ENCODE results near the gene DNAAF1. TPM values are rescaled to one million over a fixed set of nuclear protein-coding genes. Genes with fewer than 3 reads are reported as not detected.

DNAAF1 gene
- total and polyA plus RNA-seq, 2 of the 4 experiments (the other 2 are of a cell fraction) = 0.05 TPM; not detected in 1

DNA sequence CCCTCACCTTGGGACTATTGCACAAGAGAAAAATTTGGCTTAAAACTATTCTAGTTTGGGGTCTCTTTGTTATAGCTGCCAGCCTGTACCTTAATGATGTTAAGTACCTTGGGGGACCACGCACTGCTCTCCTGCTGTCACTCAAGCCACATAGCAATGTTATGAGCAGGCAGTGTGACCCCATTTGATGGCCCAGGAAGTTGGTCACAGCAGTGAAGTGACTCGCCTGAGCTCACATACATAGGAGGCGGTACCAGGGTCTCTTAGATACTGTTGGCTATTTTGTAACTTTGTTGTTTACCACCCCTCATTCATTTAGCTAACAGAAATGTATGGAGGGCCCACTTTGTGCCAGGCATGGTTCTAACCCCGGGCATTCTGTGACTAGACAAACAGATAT is 78.3 kb downstream of the DNAAF1 start:
- no peak overlapping the region for H4K5ac ChIP-seq (ENCODE audit: low read depth, low read length)
- H3K14ac ChIP-seq (replicated peaks; ENCODE audit: low read depth, low read length) = no peak overlapping the region
- peak; percentile 8 for DNase-seq
- no peak overlapping the region for H3K4me3 ChIP-seq (ENCODE audit: insufficient read depth, low read depth, low read length)
- dilution Hi-C loops (cut with HindIII; ENCODE audit: low sequenced_read_pairs, unreplicated experiment) (no loop called here), intact Hi-C loops (cut with micrococcal nuclease) (no loop called here), in situ Hi-C loops (cut with MboI; ENCODE audit: low sequenced_read_pairs) (no loop called here)
- TF ChIP-seq CHD1 (IDR thresholded peaks at IDR 0.05; ENCODE audit: low read depth, low read length) = no peak
- H3K18ac ChIP-seq (ENCODE audit: low read depth, low read length) = no peak overlapping the region
- no peak overlapping the region for H2AFZ ChIP-seq (replicated peaks; ENCODE audit: low read length, poor library complexity)
- no peak overlapping the region for H3K27ac ChIP-seq (ENCODE audit: insufficient read depth, low read length)
- no peak overlapping the region for H3K56ac ChIP-seq (ENCODE audit: extremely low read depth, insufficient read depth, low read length)
- H3K79me1 ChIP-seq (ENCODE audit: low read depth in 1 of 2, low read length in 2 of 2) = no peaks in the 10 kb centered on the region
- H2BK15ac ChIP-seq (ENCODE audit: low read depth, low read length) = no peak overlapping the region
- no peak overlapping the region for H4K8ac ChIP-seq (ENCODE audit: low read depth in 2 of 2, low read length in 2 of 2)
- POLR2A ChIA-PET (ENCODE audit: unreplicated experiment) = no interaction called here
- 33% methylated on average over 1 of the region's 4 CpGs; no CpG with 5 or more reads in 1 of the 2 experiments for WGBS, 2 experiments (ENCODE audit: extremely low coverage in 2 of 2, insufficient read length in 1 of 2)
- H4K20me1 ChIP-seq (ENCODE audit: insufficient read depth, low read length) = no peaks in the 10 kb centered on the region
- H3K27me3 ChIP-seq (ENCODE audit: control insufficient read depth, insufficient read depth, low read length) = peaks cover 11% of the 10 kb centered on the region
- no peak overlapping the region for H2BK5ac ChIP-seq (ENCODE audit: low read depth, low read length, poor library complexity, severe bottlenecking)
- no TSS peak for BruUV-seq (replicated peaks)
- H3K4me1 ChIP-seq (ENCODE audit: control insufficient read depth, insufficient read depth, low read length) = peaks cover 7% of the 10 kb centered on the region
- CTCF ChIA-PET = no interaction called here
- no peak for ATAC-seq (ENCODE audit: low read depth)
- H3K9me3 ChIP-seq (ENCODE audit: control insufficient read depth, insufficient read depth, low read length) = no peaks in the 10 kb centered on the region
- no peaks in the 10 kb centered on the region for H3K36me3 ChIP-seq (ENCODE audit: control insufficient read depth, insufficient read depth, low read length)
- H3K4ac ChIP-seq (ENCODE audit: low read depth, low read length) = no peak overlapping the region
- H3K9ac ChIP-seq (ENCODE audit: low read depth, low read length) = no peak overlapping the region
- H2AK5ac ChIP-seq (ENCODE audit: low read depth, low read length) = no peak overlapping the region
- peaks cover 6% of the 10 kb centered on the region; the same call in 1 of the 2 replicates for H3K9me1 ChIP-seq (ENCODE audit: insufficient read depth, low read length)
- no peak overlapping the region for H2AK9ac ChIP-seq (replicated peaks; ENCODE audit: low read depth, low read length, poor library complexity)
- no peak overlapping the region for H3K23ac ChIP-seq (ENCODE audit: low read depth, low read length)
- no peak overlapping the region for H4K91ac ChIP-seq (ENCODE audit: insufficient read depth, low read depth, low read length)
- no peak overlapping the region for H2BK20ac ChIP-seq (ENCODE audit: low read depth, low read length)
- H3K4me2 ChIP-seq (ENCODE audit: low read depth, low read length) = no peak overlapping the region
- no peak overlapping the region for H2BK120ac ChIP-seq (ENCODE audit: low read depth, low read length)
